HG02852 (cell line): ENCODE data around the gene S100A7.
"Not testable (repeated sequence)": the region's sequence is repeated elsewhere in the genome, so short reads cannot be mapped to it uniquely, and the experiment has no call there.

ENCODE experiments used
- ATAC-seq: cut with Tn5 transposase; IDR thresholded peaks from one replicate; pipeline ENCODE4 v1.9.1; 2021; ENCODE audit warnings: mild to moderate bottlenecking, moderate library complexity; ENCODE audit not compliant: unreplicated experiment

S100A7 gene

GRCh38 chr1:153431928-153432327, 28.5 kb downstream of the S100A7 start:
- ATAC-seq, result no peak

- ATAC-seq, result no peak
These were observed 29.0 kb downstream of the S100A7 start for GRCh38 chr1:153431427-153431826.

GRCh38 chr1:153431002-153431401, 29.4 kb downstream of the S100A7 start:
- ATAC-seq, result no peak

- ATAC-seq, result no peak
These were observed 29.9 kb downstream of the S100A7 start for GRCh38 chr1:153430561-153430960.

- ATAC-seq, result no peak
These were observed 30.3 kb downstream of the S100A7 start for GRCh38 chr1:153430166-153430553.

- ATAC-seq, result no peak
These were observed 30.9 kb downstream of the S100A7 start for GRCh38 chr1:153429266-153430165.

- no peak for ATAC-seq
These were observed 31.7 kb downstream of the S100A7 start for GRCh38 chr1:153428791-153429190.

- no peak for ATAC-seq
These were observed 32.3 kb downstream of the S100A7 start for GRCh38 chr1:153428073-153428638.

GRCh38 chr1:153426809-153427208, 33.6 kb downstream of the S100A7 start:
- ATAC-seq, result no peak

- ATAC-seq, result no peak
These were observed 37.9 kb downstream of the S100A7 start for GRCh38 chr1:153422450-153423068.

GRCh38 chr1:153420306-153420705, 40.1 kb downstream of the S100A7 start:
- ATAC-seq, result no peak

- not testable (repeated sequence) for ATAC-seq
These were observed 41.0 kb downstream of the S100A7 start for GRCh38 chr1:153419436-153419793.

GRCh38 chr1:153418758-153419435, 41.6 kb downstream of the S100A7 start:
- ATAC-seq, result not testable (repeated sequence)

- no peak for ATAC-seq
These were observed 43.1 kb downstream of the S100A7 start for GRCh38 chr1:153417136-153417888.

GRCh38 chr1:153415850-153416570, 44.4 kb downstream of the S100A7 start, which contains the start of gene S100A7A:
TSS of gene S100A7A (plus strand) at chr1:153416520. CDS start at chr1:153418083, 1,563 bp downstream.
- no peak for ATAC-seq

- not testable (repeated sequence) for ATAC-seq
These were observed 46.5 kb downstream of the S100A7 start for GRCh38 chr1:153413961-153414360.
